GM18505 (cell line): ENCODE results near the gene HSD11B1.

ENCODE experiments used
- ATAC-seq: cut with Tn5 transposase; IDR thresholded peaks from one replicate; pipeline ENCODE4 v1.9.1; 2021; ENCODE audit not compliant: unreplicated experiment
- POLR2A ChIP-seq: IDR thresholded peaks from 4 replicates; pipeline ENCODE4 v1.6.1; 2011; ENCODE audit warnings: borderline replicate concordance; ENCODE audit not compliant: insufficient read depth, insufficient read length; ENCODE audit errors: extremely low read depth

HSD11B1 gene

GRCh38 chr1:209727286-209727685, 22.6 kb downstream of the HSD11B1 start:
- no peak for TF ChIP-seq POLR2A
- no peak for ATAC-seq

- ATAC-seq: no peak
- TF ChIP-seq POLR2A: no peak
Measured at GRCh38 chr1:209727785-209728184, 23.1 kb downstream of the HSD11B1 start.

- no peak for ATAC-seq
- TF ChIP-seq POLR2A: no peak
Measured at GRCh38 chr1:209728466-209728865, 23.8 kb downstream of the HSD11B1 start.

GRCh38 chr1:209729436-209729835, 24.8 kb downstream of the HSD11B1 start:
- TF ChIP-seq POLR2A: no peak
- ATAC-seq: no peak

- TF ChIP-seq POLR2A: no peak
- ATAC-seq: no peak
Measured at GRCh38 chr1:209732725-209733124, 28.1 kb downstream of the HSD11B1 start.

- TF ChIP-seq POLR2A: no peak
- ATAC-seq: no peak
Measured at GRCh38 chr1:209733409-209734192, 29.0 kb downstream of the HSD11B1 start.

GRCh38 chr1:209736490-209737117, 32.0 kb downstream of the HSD11B1 start:
- no peak for ATAC-seq
- no peak for TF ChIP-seq POLR2A

GRCh38 chr1:209737118-209737505, 32.5 kb downstream of the HSD11B1 start:
- no peak for ATAC-seq
- TF ChIP-seq POLR2A: no peak

- ATAC-seq: no peak
- no peak for TF ChIP-seq POLR2A
Measured at GRCh38 chr1:209738270-209738669, 33.6 kb downstream of the HSD11B1 start.

GRCh38 chr1:209741193-209741592, 36.5 kb downstream of the HSD11B1 start:
- no peak for ATAC-seq
- TF ChIP-seq POLR2A: no peak

- ATAC-seq: no peak
- no peak for TF ChIP-seq POLR2A
Measured at GRCh38 chr1:209741889-209742288, 37.2 kb downstream of the HSD11B1 start.

- no peak for ATAC-seq
- no peak for TF ChIP-seq POLR2A
Measured at GRCh38 chr1:209742409-209743144, 37.9 kb downstream of the HSD11B1 start.

GRCh38 chr1:209743145-209743482, 38.5 kb downstream of the HSD11B1 start:
- no peak for ATAC-seq
- no peak for TF ChIP-seq POLR2A
